HG03520 (cell line): ENCODE results near the gene BMPR1A.
"Not testable (repeated sequence)": the region's sequence is repeated elsewhere in the genome, so short reads cannot be mapped to it uniquely, and the experiment has no call there.

Experiments
- ATAC-seq: cut with Tn5 transposase; IDR thresholded peaks from one replicate; pipeline ENCODE4 v1.9.1; 2021; ENCODE audit warnings: mild to moderate bottlenecking, moderate library complexity; ENCODE audit not compliant: unreplicated experiment

BMPR1A gene

DNA sequence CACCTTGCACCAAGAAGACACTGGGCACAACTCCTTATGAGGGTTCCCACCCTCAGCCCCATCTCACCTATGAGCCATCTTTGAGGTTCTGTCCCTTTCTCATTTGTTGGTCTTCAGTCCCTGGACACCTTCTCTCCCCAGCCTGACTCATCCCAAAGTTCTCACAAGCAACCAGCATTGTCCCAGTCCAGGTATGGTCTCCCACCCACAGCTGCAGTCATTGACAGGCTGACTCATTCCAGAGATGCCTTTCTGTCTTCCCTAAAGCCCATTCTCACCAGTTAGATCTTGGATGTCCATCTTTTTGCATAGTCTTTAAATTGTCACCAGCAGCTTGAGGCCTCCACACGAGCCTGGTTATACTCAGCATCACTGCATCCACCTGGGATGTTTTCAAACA, 26.7 kb upstream of the BMPR1A start:
- no peak for ATAC-seq

- ATAC-seq: no peak
Measured at GRCh38 chr10:86730227-86730626, 26.2 kb upstream of the BMPR1A start.

- ATAC-seq: no peak
Measured at GRCh38 chr10:86732771-86733170, 23.6 kb upstream of the BMPR1A start.

DNA sequence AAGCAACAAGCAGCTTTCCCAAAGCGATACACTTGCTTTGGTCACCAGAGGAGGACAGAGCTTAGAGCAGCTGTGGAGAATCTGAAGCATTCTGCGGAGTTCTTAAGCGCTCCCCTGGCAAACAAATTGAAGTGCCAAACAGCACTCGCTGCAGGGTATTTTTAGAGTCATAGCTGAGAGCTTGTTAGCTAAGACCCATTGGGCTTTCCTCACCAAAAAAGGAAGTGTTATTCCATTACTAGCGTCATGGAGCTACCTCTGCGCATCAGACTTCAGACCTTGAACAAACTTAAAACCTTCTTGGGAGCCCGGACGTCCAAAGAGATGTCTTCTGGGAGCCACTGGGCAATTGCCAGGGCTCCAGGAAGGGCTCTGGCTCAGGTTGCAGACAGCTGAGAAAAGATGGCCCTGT, 23.2 kb upstream of the BMPR1A start:
- ATAC-seq: no peak

DNA sequence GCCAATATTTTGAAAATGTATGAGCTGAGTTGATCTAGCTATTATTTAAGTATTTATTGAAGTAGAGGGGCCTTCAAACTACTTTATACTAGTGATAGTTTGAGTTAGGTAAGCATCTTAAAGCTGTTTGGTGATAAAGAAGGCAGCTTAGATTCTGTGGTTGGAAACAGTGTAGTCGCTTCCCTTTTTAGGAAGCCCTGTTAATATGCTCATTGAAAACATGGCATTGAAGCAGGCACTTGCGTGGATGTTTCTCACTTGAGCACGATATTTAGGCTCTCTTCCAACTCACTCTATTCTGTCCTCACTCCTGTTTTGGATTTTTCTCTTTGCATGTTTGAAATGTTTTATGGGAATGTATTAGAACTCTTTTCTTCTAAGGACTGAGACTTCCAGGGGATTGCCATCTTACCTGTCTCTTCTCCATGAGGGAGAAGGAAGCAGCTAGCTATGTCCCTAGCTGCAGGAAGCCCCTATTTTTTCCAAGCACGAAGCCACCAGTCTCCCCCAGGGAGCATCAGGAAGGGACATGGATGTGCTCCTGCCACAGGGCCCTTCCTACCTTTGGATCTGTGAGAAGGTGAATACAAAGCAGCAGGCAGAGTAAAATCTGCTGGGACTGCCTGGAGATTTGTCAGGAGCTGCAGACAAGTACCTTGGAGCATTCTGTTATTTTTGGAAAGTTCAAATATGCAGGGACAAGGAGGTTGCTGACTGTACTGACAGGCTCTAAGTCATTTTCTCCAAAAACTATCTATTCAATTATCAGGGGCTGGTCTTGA, 22.0 kb upstream of the BMPR1A start:
- ATAC-seq: no peak

GRCh38 chr10:86735278-86735677, 21.1 kb upstream of the BMPR1A start:
- not testable (repeated sequence) for ATAC-seq

GRCh38 chr10:86742230-86742629, 14.2 kb upstream of the BMPR1A start:
- ATAC-seq: no peak

GRCh38 chr10:86744067-86744725, 12.2 kb upstream of the BMPR1A start:
- no peak for ATAC-seq

- no peak for ATAC-seq
Measured at GRCh38 chr10:86747796-86748581, 8.4 kb upstream of the BMPR1A start.

GRCh38 chr10:86749854-86750253, 6.6 kb upstream of the BMPR1A start:
- no peak for ATAC-seq

GRCh38 chr10:86751477-86751876, 4.9 kb upstream of the BMPR1A start:
- ATAC-seq: no peak

GRCh38 chr10:86752311-86752710, 4.1 kb upstream of the BMPR1A start:
- no peak for ATAC-seq

DNA sequence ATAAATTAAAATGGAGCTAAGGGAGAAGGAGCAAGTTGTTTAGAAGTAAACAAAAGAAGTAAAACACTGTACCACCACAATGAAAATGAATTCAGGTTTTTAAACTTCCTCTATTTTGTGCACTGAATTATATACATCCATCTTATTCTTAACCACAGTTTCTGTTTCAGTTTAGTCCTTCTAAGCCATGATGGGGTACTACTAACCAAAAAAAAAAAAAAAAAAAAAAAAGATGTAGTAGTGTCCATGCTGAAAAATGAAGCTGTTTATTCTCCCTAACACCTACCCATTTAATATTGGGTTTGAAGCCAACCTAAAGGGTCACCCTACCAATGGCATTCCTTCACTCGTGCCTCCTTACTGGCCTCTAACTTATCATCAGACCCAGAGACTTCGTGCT, 3.4 kb upstream of the BMPR1A start:
- no peak for ATAC-seq

DNA sequence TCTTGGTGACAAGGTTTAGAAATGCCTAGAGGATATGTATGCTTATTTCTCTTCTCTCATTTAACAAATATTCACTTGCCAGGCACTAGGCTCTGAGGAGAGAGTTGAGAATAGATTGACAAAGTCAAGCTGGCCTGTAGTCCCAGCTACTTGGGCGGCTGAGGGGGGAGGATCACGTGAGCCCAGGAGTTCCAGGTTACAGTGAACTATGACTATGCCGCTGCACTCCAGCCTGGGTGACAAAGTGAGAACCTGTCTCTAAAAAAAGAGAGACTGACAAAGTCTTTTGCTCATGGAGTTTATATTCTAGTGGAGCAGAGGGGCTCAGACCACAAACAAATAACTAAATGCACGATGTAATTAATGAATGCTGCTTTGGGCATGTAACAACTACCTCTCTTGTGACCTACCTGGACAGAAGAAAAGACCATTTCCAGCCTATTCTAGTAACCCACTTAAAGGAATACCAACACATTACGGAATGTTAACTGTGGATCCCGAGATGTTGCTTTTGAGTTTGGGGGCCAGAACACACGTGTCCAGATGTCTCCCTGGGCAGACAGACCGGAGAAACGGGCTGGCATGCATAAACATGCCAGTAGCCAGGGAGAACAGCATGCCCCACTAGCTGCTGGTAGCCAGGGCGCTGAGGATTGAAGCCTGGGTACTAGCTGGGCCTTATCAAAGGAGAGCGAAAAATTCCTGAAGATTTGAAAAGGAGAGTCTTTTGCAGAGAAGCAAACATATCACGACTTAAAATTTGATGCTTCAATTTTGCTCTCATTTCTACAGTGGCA, 2.6 kb upstream of the BMPR1A start:
- no peak for ATAC-seq

- no peak for ATAC-seq
Measured at GRCh38 chr10:86755454-86755739, 1.0 kb upstream of the BMPR1A start.

DNA sequence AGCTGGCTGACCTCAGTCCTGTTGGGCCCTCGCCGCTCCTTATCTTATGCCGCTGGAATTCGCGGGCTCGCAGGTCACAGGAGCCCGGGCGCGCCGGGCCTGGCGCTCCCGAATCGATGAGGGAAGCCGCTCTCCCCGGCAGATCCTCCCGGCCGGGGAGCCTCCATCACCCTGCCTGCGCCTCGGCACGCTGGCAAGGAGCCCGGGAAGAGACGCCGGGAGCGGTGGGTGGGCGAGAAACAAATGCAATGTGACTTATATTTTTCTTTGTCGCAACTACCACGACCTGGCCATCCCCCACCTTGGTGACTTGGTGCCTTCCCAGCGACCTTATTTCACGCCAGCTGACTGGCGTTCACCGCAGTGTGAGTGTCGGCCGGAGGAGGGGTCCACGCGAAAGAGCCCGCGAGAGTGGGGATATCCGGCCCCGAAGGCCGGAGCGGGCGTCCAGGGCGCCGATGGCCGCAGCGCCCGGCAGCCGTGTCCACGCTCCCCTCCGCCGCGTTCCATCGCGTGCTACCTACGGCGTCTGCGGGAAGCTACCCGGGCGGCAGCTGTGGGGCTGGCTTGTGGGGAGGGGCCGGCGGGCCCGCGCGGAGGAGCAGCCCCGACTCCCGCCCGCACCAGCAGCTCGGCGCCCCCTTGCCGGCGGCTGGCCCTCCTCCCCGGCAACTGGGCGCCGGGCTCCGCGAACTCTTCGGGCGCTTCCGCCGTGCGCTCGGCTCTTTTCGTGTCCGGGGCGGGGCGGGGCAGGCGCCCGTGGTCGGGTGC, 494 bp upstream of the BMPR1A start:
- ATAC-seq: peak; percentile 67

DNA sequence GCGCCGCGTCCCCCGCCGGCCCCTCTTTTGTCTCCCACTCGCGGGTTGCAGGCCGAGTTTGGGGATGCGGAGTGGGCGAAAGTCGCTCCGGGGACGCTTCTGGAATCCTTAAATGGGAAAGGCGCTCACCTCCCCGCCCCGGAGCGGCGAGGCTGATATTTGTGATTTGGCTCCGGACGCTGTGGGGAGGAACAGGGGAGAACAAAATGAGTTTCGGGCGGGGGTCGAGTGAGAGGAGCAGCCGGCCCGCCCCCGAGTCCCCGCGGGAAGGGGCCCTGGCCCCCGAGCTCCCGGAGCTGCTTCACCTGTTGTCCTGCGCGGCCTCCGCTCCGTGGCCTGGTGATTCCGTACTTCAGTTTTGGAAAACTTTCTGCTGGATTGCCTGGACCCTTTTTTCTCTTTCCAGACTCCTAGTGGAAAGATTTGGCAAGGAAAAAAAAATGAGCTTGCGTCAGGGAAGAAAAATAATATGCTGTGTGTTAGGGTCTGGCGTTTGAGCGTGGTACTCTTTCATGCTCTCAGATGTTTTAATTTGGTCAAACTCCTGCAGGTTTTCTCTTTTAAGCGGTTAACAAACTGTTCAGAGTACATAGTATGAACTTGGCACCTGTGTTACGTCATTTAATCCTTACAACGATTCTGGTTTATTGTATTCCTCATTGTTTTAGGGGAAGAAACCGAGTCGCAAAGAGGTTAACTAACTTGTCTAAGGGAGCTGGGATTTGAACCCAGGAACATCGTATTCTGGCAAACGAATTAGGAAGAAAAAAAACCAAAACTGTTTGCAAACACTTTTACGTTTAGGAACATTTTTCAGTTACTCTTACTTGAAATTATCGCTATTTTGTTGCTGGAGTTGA, 924 bp downstream of the BMPR1A start:
- ATAC-seq: peak; percentile 3

DNA sequence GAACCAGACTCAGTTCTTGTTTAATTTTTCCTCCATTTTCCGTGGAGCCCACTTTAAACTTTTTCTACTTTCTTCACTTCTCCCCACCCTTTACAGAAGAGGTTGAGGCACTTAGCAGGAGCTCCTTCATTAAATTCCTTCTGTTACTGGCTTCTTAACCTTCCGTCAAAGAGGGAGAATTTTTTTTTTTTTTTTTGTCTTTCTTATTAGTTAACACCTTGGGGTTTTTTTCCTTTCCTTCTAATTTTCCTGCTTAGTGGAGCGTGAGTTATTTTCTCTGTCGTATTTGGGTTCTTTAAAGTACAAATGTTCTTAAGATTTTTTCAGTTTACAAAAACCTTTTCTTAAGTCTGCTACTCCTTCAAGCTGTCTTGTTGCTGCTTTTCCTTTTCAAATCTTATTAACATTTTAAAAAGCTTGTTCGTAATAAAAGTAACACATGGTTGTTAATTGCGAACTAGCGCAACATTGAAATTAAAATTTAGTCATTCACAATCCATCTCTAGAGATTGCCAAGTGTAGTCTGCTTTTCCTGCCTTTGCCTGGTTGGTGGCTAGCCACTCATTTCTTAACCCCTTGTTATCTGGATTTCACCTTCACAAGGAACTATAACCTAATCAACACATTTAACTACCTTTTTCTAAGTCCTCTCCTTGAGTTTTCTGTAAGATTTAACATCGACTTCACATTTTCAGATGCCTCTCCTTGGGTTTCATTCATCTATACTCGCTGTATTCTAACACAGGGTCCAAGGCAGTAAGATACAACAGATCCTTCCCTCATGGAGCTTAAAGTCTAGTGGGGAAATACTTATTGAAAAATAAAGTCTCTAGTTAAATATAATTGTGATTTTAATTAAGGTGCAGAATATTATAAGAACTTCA, 2.0 kb downstream of the BMPR1A start:
- ATAC-seq: no peak
